ENCODE data around the gene CEBPA. TPM values are rescaled to one million over a fixed set of nuclear protein-coding genes. Genes with fewer than 3 reads are reported as not detected.

The CEBPA gene
- total and polyA plus RNA-seq, 10 of the 15 experiments (the other 5 are each of a cell fraction or from before 2014, with no cell fraction given): 0.04 to 0.36 (median 0.13) TPM; not detected in 4

DNA sequence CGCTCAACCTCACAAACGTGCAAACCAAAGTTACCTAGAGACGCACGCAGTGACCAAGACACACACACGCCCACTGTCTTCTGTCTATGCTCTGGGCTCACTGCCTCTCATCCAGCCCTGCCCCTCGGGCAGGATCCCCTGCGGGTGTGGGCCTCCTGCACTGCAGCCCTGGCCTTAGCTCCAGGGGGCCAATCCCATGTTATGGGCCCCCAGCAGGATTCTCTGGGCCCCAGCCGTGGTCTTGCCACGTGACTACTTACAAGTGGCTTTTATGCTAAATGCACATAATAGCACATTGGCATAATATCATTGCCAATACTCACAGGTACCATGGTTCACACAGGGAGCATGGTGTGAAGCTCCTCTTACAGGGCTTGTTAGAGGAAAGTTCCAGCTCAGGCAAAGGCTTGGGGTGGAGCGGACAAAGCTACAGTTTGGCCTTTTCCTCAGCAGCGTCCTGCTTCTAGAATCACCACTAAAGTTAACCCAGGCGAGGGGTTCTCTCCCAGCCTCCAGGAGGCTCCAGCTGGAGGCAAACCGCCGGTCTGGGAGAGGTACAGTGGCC is 37.4 kb downstream of the CEBPA start:
- Histone ChIP-seq H3K9ac (ENCODE audit: control insufficient read depth, insufficient read depth, low read length) (no peak overlapping the region), H4K20me1 (ENCODE audit: control insufficient read depth, insufficient read depth) (no peaks in the 10 kb centered on the region), H3K4me1 (ENCODE audit: control insufficient read depth, insufficient read depth, low read length) (peaks cover 11% of the 10 kb centered on the region), H2AFZ (ENCODE audit: control insufficient read depth, low read depth, low read length) (no peak overlapping the region), H3K9me3 (replicated peaks; ENCODE audit: control insufficient read depth, insufficient read depth, low read length) (no peaks in the 10 kb centered on the region), H3K27ac (ENCODE audit: control insufficient read depth, insufficient read depth) (no peak overlapping the region), H3K36me3 (ENCODE audit: control insufficient read depth in 2 of 2, insufficient read depth in 2 of 2, low read length in 1 of 2) (no peaks in the 10 kb centered on the region), H3K79me2 (ENCODE audit: control insufficient read depth, insufficient read depth, low read length) (no peaks in the 10 kb centered on the region), H3K4me3 (no peak overlapping the region), H3K4me2 (ENCODE audit: control insufficient read depth, insufficient read depth) (no peak overlapping the region), H3K27me3 (replicated peaks in 1 of 2; ENCODE audit: control insufficient read depth in 2 of 2, insufficient read depth in 2 of 2, low read length in 1 of 2) (no peaks in the 10 kb centered on the region; a peak in 1 of 4 replicates)
- intact Hi-C loops (cut with micrococcal nuclease; ENCODE audit: unreplicated experiment) (no loop called here), in situ Hi-C loops (cut with MboI) (no loop called here)
- BruUV-seq (replicated peaks): no TSS peak
- SMC1A ChIA-PET (ENCODE audit: uncharacterized antibody, unreplicated experiment): no interaction called here
- WGBS (ENCODE audit: insufficient coverage, insufficient replicate concordance, low lambda C conversion rate, missing lambda C conversion rate): 56% methylated on average over 14 of the region's 14 CpGs
- FAIRE-seq: no peak
- TF ChIP-seq, protein P1, sequence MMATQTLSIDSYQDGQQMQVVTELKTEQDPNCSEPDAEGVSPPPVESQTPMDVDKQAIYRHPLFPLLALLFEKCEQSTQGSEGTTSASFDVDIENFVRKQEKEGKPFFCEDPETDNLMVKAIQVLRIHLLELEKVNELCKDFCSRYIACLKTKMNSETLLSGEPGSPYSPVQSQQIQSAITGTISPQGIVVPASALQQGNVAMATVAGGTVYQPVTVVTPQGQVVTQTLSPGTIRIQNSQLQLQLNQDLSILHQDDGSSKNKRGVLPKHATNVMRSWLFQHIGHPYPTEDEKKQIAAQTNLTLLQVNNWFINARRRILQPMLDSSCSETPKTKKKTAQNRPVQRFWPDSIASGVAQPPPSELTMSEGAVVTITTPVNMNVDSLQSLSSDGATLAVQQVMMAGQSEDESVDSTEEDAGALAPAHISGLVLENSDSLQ (IDR thresholded peaks at IDR 0.05): no peak
- TF ChIP-seq, protein P2, sequence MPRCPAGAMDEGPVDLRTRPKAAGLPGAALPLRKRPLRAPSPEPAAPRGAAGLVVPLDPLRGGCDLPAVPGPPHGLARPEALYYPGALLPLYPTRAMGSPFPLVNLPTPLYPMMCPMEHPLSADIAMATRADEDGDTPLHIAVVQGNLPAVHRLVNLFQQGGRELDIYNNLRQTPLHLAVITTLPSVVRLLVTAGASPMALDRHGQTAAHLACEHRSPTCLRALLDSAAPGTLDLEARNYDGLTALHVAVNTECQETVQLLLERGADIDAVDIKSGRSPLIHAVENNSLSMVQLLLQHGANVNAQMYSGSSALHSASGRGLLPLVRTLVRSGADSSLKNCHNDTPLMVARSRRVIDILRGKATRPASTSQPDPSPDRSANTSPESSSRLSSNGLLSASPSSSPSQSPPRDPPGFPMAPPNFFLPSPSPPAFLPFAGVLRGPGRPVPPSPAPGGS (IDR thresholded peaks at IDR 0.05; ENCODE audit: borderline replicate concordance, insufficient read depth, low read depth, low read length, poor library complexity, severe bottlenecking): peak; percentile 12
- CTCF ChIA-PET: no interaction called here
- ATAC-seq: no peak
- DNase-seq (ENCODE audit: low read depth, low spot score): no peak
- RAD21 ChIA-PET (ENCODE audit: unreplicated experiment): no interaction called here
- POLR2A ChIA-PET: no interaction called here

DNA sequence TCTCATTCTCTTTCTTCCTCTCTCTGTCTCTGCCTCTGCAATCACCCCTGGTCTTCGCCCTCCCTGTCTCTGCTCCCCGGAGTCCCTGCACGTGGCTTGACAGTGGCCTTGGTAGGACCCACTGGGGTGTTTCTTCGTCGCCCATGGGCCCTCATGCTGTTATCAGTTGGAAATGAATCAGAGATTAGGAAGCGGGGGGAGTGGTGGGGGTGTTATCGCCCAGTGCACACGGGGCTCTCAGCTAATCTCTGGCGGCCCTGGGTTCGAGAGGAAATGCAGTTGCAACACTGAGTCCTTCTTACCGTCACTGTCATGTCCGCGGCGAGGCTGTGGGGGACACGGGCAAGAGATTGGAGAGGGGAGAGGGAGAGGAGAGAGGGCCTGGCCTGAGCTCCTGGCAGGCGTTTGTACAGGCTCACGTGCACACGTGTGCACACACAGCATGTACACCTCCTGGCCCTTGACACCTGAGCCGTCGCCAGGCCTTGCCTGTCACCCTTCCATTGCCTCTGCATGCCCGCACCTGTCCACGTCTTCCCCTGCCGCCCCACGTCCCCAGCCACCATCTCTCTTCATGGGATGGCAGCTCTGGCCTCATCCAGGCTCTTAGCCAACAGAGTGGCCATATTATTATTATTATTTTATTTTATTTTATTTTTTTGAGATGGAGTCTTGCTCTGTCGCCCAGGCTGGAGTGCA is 38.9 kb downstream of the CEBPA start:
- ATAC-seq: no peak
- Histone ChIP-seq H3K4me2 (ENCODE audit: control insufficient read depth, insufficient read depth) (no peak overlapping the region), H3K36me3 (ENCODE audit: control insufficient read depth in 2 of 2, insufficient read depth in 2 of 2, low read length in 1 of 2) (no peaks in the 10 kb centered on the region), H3K79me2 (ENCODE audit: control insufficient read depth, insufficient read depth, low read length) (no peaks in the 10 kb centered on the region), H3K9me3 (replicated peaks; ENCODE audit: control insufficient read depth, insufficient read depth, low read length) (no peaks in the 10 kb centered on the region), H2AFZ (ENCODE audit: control insufficient read depth, low read depth, low read length) (no peak overlapping the region), H3K4me1 (ENCODE audit: control insufficient read depth, insufficient read depth, low read length) (peaks cover 11% of the 10 kb centered on the region), H3K9ac (ENCODE audit: control insufficient read depth, insufficient read depth, low read length) (no peak overlapping the region), H3K27ac (ENCODE audit: control insufficient read depth, insufficient read depth) (no peak overlapping the region), H3K4me3 (no peak overlapping the region), H3K27me3 (replicated peaks in 1 of 2; ENCODE audit: control insufficient read depth in 2 of 2, insufficient read depth in 2 of 2, low read length in 1 of 2) (no peaks in the 10 kb centered on the region; a peak in 1 of 4 replicates), H4K20me1 (ENCODE audit: control insufficient read depth, insufficient read depth) (no peaks in the 10 kb centered on the region)
- no peak for DNase-seq (ENCODE audit: low read depth, low spot score)
- ChIA-PET POLR2A (no interaction called here), RAD21 (ENCODE audit: unreplicated experiment) (no interaction called here), SMC1A (ENCODE audit: uncharacterized antibody, unreplicated experiment) (no interaction called here), CTCF (no interaction called here)
- BruUV-seq (replicated peaks): no TSS peak
- WGBS (ENCODE audit: insufficient coverage, insufficient replicate concordance, low lambda C conversion rate, missing lambda C conversion rate): 62% methylated on average over 25 of the region's 25 CpGs
- intact Hi-C loops (cut with micrococcal nuclease; ENCODE audit: unreplicated experiment) (no loop called here), in situ Hi-C loops (cut with MboI) (no loop called here)
- no peak for FAIRE-seq
- TF ChIP-seq, protein P3, sequence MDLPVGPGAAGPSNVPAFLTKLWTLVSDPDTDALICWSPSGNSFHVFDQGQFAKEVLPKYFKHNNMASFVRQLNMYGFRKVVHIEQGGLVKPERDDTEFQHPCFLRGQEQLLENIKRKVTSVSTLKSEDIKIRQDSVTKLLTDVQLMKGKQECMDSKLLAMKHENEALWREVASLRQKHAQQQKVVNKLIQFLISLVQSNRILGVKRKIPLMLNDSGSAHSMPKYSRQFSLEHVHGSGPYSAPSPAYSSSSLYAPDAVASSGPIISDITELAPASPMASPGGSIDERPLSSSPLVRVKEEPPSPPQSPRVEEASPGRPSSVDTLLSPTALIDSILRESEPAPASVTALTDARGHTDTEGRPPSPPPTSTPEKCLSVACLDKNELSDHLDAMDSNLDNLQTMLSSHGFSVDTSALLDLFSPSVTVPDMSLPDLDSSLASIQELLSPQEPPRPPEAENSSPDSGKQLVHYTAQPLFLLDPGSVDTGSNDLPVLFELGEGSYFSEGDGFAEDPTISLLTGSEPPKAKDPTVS (IDR thresholded peaks at IDR 0.05; ENCODE audit: low read depth, low read length): no peak
- TF ChIP-seq ZNF384 (IDR thresholded peaks at IDR 0.05; ENCODE audit: borderline replicate concordance, low read depth, low read length): no peak
- no peak for TF ChIP-seq STAT3 (IDR thresholded peaks at IDR 0.05; ENCODE audit: low read depth, low read length)
- TF ChIP-seq MEF2B (IDR thresholded peaks at IDR 0.05; ENCODE audit: partially characterized antibody, poor library complexity, severe bottlenecking): no peak
- TF ChIP-seq CBX3 (IDR thresholded peaks at IDR 0.05; ENCODE audit: borderline replicate concordance, low read depth): no peak
- TF ChIP-seq POLR2A (IDR thresholded peaks at IDR 0.05; ENCODE audit: low read depth, low read length): no peak

Data from GM12878 (cell line).